ENCODE data around the gene ODC1. TPM values are rescaled to one million over a fixed set of nuclear protein-coding genes. Genes with fewer than 3 reads are reported as not detected.

ODC1 gene
- polyA plus RNA-seq, 1 of the 3 experiments (the other 2 are of a cell fraction), result 253 TPM

DNA sequence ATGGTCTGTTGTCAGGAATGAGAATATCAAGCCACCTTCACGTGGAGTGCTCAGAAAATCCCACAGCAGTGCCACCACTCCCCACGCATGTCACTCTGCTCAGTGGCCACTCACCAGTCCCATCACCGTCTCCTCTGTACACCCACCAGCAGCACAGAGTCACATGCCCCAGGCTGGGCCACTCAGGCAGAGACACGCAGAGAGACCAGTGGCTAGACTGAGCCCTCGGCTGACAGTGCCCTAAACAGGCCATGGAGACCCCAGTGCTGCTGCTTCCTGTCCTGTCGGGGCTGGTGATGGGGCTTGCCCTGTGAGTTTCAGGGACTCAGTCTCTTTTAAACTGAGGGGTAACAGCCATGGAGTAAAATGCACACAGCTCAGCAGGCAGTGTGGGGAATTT lies 25.9 kb downstream of the ODC1 start:
- WGBS (ENCODE audit: low lambda C conversion rate), result 87% methylated on average over 6 of the region's 6 CpGs
- H3K9me2 ChIP-seq, result no peaks in the 10 kb centered on the region
- no peaks in the 10 kb centered on the region for H3K27me3 ChIP-seq (ENCODE audit: insufficient read depth)
- H3K9ac ChIP-seq, result no peak overlapping the region
- no peaks in the 10 kb centered on the region for H3K79me2 ChIP-seq (ENCODE audit: insufficient read depth)
- no peaks in the 10 kb centered on the region for H3K9me3 ChIP-seq
- ChIA-PET POLR2A (no interaction called here), CTCF (interaction anchor here (0.7 to 8.3 kb wide), 5 partner anchors 13 to 350 kb away, joined by 3 to 69 read pairs (median 8); no protein-coding TSS in a partner anchor)
- H4K20me1 ChIP-seq (ENCODE audit: insufficient read depth), result no peaks in the 10 kb centered on the region
- no peak overlapping the region for H3K4me2 ChIP-seq
- H3K27ac ChIP-seq (ENCODE audit: low read depth in 2 of 2, low read length in 1 of 2), result no peak overlapping the region
- DNase-seq, result no peak
- peaks cover 0 to 3% of the 10 kb centered on the region in 2 experiments; a peak in 1 of 4 replicates for H3K4me1 ChIP-seq (ENCODE audit: control insufficient read depth in 1 of 2, insufficient read depth in 2 of 2, low read depth in 1 of 2, low read length in 1 of 2)
- TF ChIP-seq, protein P1, sequence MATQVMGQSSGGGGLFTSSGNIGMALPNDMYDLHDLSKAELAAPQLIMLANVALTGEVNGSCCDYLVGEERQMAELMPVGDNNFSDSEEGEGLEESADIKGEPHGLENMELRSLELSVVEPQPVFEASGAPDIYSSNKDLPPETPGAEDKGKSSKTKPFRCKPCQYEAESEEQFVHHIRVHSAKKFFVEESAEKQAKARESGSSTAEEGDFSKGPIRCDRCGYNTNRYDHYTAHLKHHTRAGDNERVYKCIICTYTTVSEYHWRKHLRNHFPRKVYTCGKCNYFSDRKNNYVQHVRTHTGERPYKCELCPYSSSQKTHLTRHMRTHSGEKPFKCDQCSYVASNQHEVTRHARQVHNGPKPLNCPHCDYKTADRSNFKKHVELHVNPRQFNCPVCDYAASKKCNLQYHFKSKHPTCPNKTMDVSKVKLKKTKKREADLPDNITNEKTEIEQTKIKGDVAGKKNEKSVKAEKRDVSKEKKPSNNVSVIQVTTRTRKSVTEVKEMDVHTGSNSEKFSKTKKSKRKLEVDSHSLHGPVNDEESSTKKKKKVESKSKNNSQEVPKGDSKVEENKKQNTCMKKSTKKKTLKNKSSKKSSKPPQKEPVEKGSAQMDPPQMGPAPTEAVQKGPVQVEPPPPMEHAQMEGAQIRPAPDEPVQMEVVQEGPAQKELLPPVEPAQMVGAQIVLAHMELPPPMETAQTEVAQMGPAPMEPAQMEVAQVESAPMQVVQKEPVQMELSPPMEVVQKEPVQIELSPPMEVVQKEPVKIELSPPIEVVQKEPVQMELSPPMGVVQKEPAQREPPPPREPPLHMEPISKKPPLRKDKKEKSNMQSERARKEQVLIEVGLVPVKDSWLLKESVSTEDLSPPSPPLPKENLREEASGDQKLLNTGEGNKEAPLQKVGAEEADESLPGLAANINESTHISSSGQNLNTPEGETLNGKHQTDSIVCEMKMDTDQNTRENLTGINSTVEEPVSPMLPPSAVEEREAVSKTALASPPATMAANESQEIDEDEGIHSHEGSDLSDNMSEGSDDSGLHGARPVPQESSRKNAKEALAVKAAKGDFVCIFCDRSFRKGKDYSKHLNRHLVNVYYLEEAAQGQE (IDR thresholded peaks at IDR 0.05; ENCODE audit: low read depth, low read length), result no peak
- TF ChIP-seq POLR2AphosphoS5 (IDR thresholded peaks at IDR 0.05; ENCODE audit: low read depth, low read length) (no peak), SIN3A (IDR thresholded peaks at IDR 0.05; ENCODE audit: borderline replicate concordance, low read depth, low read length) (no peak), MEF2A (IDR thresholded peaks at IDR 0.05; ENCODE audit: borderline replicate concordance, low read depth) (no peak), FOXJ3 (CRISPR knock-in tag; IDR thresholded peaks at IDR 0.05) (no peak), TAF1 (IDR thresholded peaks at IDR 0.05; ENCODE audit: borderline replicate concordance, low read depth, low read length) (no peak), GABPA (IDR thresholded peaks at IDR 0.05; ENCODE audit: low read depth) (no peak), RCOR1 (IDR thresholded peaks at IDR 0.05; ENCODE audit: low read length) (no peak)
- TF ChIP-seq, protein P2, sequence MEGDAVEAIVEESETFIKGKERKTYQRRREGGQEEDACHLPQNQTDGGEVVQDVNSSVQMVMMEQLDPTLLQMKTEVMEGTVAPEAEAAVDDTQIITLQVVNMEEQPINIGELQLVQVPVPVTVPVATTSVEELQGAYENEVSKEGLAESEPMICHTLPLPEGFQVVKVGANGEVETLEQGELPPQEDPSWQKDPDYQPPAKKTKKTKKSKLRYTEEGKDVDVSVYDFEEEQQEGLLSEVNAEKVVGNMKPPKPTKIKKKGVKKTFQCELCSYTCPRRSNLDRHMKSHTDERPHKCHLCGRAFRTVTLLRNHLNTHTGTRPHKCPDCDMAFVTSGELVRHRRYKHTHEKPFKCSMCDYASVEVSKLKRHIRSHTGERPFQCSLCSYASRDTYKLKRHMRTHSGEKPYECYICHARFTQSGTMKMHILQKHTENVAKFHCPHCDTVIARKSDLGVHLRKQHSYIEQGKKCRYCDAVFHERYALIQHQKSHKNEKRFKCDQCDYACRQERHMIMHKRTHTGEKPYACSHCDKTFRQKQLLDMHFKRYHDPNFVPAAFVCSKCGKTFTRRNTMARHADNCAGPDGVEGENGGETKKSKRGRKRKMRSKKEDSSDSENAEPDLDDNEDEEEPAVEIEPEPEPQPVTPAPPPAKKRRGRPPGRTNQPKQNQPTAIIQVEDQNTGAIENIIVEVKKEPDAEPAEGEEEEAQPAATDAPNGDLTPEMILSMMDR (IDR thresholded peaks at IDR 0.05), result no peak
- no peak overlapping the region for H3K4me3 ChIP-seq (ENCODE audit: low read depth in 2 of 2, low read length in 1 of 2)
- no peaks in the 10 kb centered on the region for H3F3A ChIP-seq (replicated peaks; ENCODE audit: insufficient read depth)
- H3K36me3 ChIP-seq (replicated peaks in 1 of 2; ENCODE audit: control insufficient read depth in 1 of 2, insufficient read depth in 2 of 2, low read length in 1 of 2), result peaks cover 4 to 14% of the 10 kb centered on the region in 2 experiments
- no peak overlapping the region for H2AFZ ChIP-seq (ENCODE audit: low read depth)

DNA sequence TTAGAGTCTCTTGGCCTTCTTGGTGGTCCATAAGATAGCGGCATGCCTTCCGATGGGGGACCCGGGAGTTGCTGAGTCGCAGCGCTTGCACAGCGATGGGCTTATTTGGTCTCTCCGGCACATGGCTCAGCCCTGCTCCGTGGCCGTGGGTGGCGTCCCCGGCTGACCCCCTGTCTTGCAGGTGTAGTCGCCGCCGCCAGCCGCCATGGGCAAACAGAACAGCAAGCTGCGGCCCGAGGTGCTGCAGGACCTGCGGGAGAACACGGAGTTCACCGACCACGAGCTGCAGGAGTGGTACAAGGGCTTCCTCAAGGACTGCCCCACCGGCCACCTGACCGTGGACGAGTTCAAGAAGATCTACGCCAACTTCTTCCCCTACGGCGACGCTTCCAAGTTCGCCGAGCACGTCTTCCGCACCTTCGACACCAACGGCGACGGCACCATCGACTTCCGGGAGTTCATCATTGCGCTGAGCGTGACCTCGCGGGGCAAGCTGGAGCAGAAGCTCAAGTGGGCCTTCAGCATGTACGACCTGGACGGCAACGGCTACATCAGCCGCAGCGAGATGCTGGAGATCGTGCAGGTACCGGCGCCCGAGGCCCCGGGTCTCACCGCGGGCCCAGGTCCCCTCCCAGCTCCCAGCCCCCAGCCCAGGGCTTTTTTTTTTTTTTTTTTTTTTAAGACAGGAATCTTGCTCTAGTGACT lies 28.4 kb downstream of the ODC1 start:
- Histone ChIP-seq H3K79me2 (ENCODE audit: insufficient read depth) (no peaks in the 10 kb centered on the region), H3K4me3 (ENCODE audit: low read depth in 2 of 2, low read length in 1 of 2) (no peak overlapping the region), H3K4me1 (ENCODE audit: control insufficient read depth in 1 of 2, insufficient read depth in 2 of 2, low read depth in 1 of 2, low read length in 1 of 2) (peaks cover 0 to 12% of the 10 kb centered on the region in 2 experiments; a peak in 1 of 4 replicates), H3K9me2 (no peaks in the 10 kb centered on the region), H3K27ac (ENCODE audit: low read depth in 2 of 2, low read length in 1 of 2) (no peak overlapping the region), H3F3A (replicated peaks; ENCODE audit: insufficient read depth) (no peaks in the 10 kb centered on the region), H3K27me3 (ENCODE audit: insufficient read depth) (no peaks in the 10 kb centered on the region), H2AFZ (ENCODE audit: low read depth) (no peak overlapping the region), H3K9ac (no peak overlapping the region), H3K9me3 (no peaks in the 10 kb centered on the region), H3K36me3 (replicated peaks in 1 of 2; ENCODE audit: control insufficient read depth in 1 of 2, insufficient read depth in 2 of 2, low read length in 1 of 2) (peaks cover 2 to 4% of the 10 kb centered on the region in 2 experiments), H4K20me1 (ENCODE audit: insufficient read depth) (no peaks in the 10 kb centered on the region), H3K4me2 (no peak overlapping the region)
- ChIA-PET CTCF (interaction anchor here (0.9 to 6.4 kb wide), 7 partner anchors 11 to 347 kb away, joined by 3 to 44 read pairs (median 6); no protein-coding TSS in a partner anchor), POLR2A (no interaction called here)
- 96% methylated on average over 50 of the region's 54 CpGs for WGBS (ENCODE audit: low lambda C conversion rate)
- no peak for DNase-seq
- TF ChIP-seq TAF1 (IDR thresholded peaks at IDR 0.05; ENCODE audit: borderline replicate concordance, low read depth, low read length) (no peak), POLR2AphosphoS5 (IDR thresholded peaks at IDR 0.05; ENCODE audit: low read depth, low read length) (no peak), FOXM1 (IDR thresholded peaks at IDR 0.05; ENCODE audit: low read depth) (no peak), SMC3 (IDR thresholded peaks at IDR 0.05; ENCODE audit: low read depth, low read length) (no peak), GABPA (IDR thresholded peaks at IDR 0.05; ENCODE audit: low read depth) (no peak), RFX5 (IDR thresholded peaks at IDR 0.05; ENCODE audit: low read length) (no peak), RAD21 (IDR thresholded peaks at IDR 0.05; ENCODE audit: low read length) (no peak), MXI1 (IDR thresholded peaks at IDR 0.05; ENCODE audit: low read depth, low read length) (no peak), NRF1 (IDR thresholded peaks at IDR 0.05; ENCODE audit: low read depth, low read length) (no peak)
- TF ChIP-seq, protein P2 (IDR thresholded peaks at IDR 0.05), result no peak
- TF ChIP-seq, protein P3, sequence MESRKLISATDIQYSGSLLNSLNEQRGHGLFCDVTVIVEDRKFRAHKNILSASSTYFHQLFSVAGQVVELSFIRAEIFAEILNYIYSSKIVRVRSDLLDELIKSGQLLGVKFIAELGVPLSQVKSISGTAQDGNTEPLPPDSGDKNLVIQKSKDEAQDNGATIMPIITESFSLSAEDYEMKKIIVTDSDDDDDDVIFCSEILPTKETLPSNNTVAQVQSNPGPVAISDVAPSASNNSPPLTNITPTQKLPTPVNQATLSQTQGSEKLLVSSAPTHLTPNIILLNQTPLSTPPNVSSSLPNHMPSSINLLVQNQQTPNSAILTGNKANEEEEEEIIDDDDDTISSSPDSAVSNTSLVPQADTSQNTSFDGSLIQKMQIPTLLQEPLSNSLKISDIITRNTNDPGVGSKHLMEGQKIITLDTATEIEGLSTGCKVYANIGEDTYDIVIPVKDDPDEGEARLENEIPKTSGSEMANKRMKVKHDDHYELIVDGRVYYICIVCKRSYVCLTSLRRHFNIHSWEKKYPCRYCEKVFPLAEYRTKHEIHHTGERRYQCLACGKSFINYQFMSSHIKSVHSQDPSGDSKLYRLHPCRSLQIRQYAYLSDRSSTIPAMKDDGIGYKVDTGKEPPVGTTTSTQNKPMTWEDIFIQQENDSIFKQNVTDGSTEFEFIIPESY (IDR thresholded peaks at IDR 0.05; ENCODE audit: borderline replicate concordance, low read depth), result no peak
